ENCODE data around the gene LIX1. TPM values are rescaled to one million over a fixed set of nuclear protein-coding genes. Genes with fewer than 3 reads are reported as not detected.

Gene LIX1
- total RNA-seq, 1 donor from 2014 or later: not detected

DNA sequence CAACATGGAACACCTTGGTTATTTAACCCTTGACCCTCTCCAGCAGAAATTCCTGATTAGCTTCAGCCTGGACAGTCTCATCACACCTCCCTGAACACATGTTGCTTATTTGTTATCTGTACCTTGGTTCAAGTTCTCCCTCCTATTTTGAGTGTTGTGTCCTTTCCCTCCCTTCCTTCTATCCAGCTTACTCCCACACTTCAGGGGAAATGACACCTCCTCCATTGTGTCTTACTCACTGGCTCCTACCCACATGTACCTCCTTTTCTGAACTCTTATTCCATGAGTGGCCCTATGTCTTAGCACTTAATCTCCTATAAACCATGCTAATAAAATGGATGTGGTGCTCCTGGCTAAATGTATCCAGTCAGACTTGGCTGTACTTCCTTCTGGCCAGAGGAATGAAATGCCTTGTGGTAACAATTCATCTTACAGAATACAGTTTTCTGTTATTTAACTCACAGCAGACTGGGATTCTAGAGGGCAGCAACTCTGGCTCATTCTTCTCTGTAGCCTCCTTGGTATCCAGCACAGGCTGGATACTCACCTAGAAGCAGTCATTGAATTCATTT, 11.2 kb downstream of the LIX1 start:
- H3K27me3 Mint-ChIP-seq: no peaks in the 10 kb centered on the region
- no peak overlapping the region for H3K27ac Mint-ChIP-seq
- H3K4me3 Mint-ChIP-seq: no peak overlapping the region

DNA sequence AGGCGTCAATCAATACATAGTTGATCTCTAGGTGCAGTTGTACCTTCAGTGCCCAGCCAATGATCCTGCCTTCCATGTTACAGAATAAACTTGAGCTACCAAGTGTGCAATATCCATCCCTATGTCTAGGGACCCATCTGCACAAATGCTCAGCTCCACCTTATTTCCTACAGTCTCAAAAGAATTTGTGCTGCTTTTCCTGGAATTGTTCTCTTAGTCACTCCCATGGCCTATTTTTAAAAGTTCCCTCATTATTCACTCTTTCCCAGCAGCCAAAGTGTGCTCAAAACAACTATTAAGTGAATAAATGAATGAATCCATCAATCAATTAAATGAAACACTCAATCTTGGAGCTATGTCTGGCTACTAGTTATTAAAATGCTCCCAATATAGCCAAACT, 14.7 kb downstream of the LIX1 start:
- POLR2A ChIA-PET: no interaction called here
- peaks cover 4% of the 10 kb centered on the region for H3K36me3 Mint-ChIP-seq (ENCODE audit: low read depth)
- no peaks in the 10 kb centered on the region for H3K9me3 Mint-ChIP-seq
- no peak overlapping the region for H3K4me3 Mint-ChIP-seq
- no peaks in the 10 kb centered on the region for H3K27me3 Mint-ChIP-seq
- CTCF ChIA-PET: no interaction called here
- H3K4me1 Mint-ChIP-seq: peaks cover 7% of the 10 kb centered on the region
- TF ChIP-seq, protein P1, sequence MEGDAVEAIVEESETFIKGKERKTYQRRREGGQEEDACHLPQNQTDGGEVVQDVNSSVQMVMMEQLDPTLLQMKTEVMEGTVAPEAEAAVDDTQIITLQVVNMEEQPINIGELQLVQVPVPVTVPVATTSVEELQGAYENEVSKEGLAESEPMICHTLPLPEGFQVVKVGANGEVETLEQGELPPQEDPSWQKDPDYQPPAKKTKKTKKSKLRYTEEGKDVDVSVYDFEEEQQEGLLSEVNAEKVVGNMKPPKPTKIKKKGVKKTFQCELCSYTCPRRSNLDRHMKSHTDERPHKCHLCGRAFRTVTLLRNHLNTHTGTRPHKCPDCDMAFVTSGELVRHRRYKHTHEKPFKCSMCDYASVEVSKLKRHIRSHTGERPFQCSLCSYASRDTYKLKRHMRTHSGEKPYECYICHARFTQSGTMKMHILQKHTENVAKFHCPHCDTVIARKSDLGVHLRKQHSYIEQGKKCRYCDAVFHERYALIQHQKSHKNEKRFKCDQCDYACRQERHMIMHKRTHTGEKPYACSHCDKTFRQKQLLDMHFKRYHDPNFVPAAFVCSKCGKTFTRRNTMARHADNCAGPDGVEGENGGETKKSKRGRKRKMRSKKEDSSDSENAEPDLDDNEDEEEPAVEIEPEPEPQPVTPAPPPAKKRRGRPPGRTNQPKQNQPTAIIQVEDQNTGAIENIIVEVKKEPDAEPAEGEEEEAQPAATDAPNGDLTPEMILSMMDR (IDR thresholded peaks at IDR 0.05): no peak
- H3K27ac Mint-ChIP-seq: no peak overlapping the region
- ATAC-seq (ENCODE audit: low read depth) (no peak), DNase-seq (no peak)
- intact Hi-C loops (cut with micrococcal nuclease): no loop called here

More for the DNA sequence above, 11.2 kb downstream of the LIX1 start:
- Mint-ChIP-seq H3K36me3 (ENCODE audit: low read depth) (no peaks in the 10 kb centered on the region), H3K4me1 (peaks cover 12% of the 10 kb centered on the region), H3K9me3 (no peaks in the 10 kb centered on the region)
- POLR2A ChIA-PET: no interaction called here
- CTCF ChIA-PET: no interaction called here
- intact Hi-C loops (cut with micrococcal nuclease): no loop called here
- DNase-seq (no peak), ATAC-seq (ENCODE audit: low read depth) (no peak)
- TF ChIP-seq, protein P1 (IDR thresholded peaks at IDR 0.05): no peak

DNA sequence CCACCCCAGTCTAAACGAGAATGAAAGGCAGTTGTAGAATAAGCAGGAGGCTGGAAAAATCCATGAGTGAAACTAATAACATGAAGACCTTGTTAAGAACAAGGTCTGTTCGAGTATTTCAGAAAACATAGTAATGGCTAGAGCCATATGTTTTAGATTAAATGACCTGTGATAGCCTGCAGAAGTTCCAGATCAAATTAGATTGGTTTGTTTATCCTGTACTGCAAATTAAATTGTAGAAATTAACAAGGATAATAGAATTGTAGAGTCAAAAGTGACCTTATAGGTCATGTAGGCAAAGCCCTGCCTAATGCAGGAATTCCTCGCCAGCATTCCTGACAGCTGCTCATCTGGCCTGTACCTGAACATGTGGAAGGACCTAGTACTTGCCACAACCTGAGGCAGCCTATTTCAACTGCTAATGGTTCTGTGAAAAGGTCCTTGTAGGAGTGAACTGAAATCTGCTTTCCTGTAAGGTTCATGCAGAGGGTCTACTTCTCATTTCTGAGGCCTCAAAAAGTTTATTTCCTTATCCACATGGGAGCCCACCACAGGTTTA, 17.2 kb downstream of the LIX1 start:
- peaks cover 7% of the 10 kb centered on the region for H3K4me1 Mint-ChIP-seq
- H3K27me3 Mint-ChIP-seq: no peaks in the 10 kb centered on the region
- ATAC-seq (ENCODE audit: low read depth): no peak
- TF ChIP-seq, protein P1 (IDR thresholded peaks at IDR 0.05): no peak
- ChIA-PET CTCF (no interaction called here), POLR2A (no interaction called here)
- DNase-seq: no peak
- H3K9me3 Mint-ChIP-seq: no peaks in the 10 kb centered on the region
- intact Hi-C loops (cut with micrococcal nuclease): no loop called here
- H3K4me3 Mint-ChIP-seq: no peak overlapping the region
- peaks cover 5% of the 10 kb centered on the region for H3K36me3 Mint-ChIP-seq (ENCODE audit: low read depth)
- no peak overlapping the region for H3K27ac Mint-ChIP-seq

DNA sequence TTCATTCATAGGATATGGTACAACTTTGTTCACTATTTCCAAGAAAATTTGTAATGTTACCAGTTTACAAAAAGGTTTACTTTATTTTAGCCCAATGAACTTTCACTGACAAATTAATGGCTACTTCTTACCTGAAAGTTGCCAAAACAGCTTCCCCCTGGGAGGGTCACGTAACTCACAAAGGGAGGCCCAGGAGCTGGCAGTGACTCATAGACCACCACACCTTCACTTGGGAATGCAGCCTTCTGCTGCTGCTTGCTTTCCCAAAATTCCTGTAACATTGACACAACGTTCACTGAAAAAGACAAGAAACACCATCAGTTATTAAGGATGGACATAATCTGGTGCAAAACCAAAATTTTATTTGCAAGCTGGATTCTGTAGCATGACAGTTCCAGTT, 18.1 kb downstream of the LIX1 start:
- TF ChIP-seq, protein P1 (IDR thresholded peaks at IDR 0.05): no peak
- POLR2A ChIA-PET: no interaction called here
- H3K9me3 Mint-ChIP-seq: no peaks in the 10 kb centered on the region
- peaks cover 7% of the 10 kb centered on the region for H3K4me1 Mint-ChIP-seq
- H3K27me3 Mint-ChIP-seq: no peaks in the 10 kb centered on the region
- H3K27ac Mint-ChIP-seq: no peak overlapping the region
- ATAC-seq (ENCODE audit: low read depth) (no peak), DNase-seq (no peak)
- no peak overlapping the region for H3K4me3 Mint-ChIP-seq
- CTCF ChIA-PET: no interaction called here
- intact Hi-C loops (cut with micrococcal nuclease): no loop called here
- peaks cover 5% of the 10 kb centered on the region for H3K36me3 Mint-ChIP-seq (ENCODE audit: low read depth)

DNA sequence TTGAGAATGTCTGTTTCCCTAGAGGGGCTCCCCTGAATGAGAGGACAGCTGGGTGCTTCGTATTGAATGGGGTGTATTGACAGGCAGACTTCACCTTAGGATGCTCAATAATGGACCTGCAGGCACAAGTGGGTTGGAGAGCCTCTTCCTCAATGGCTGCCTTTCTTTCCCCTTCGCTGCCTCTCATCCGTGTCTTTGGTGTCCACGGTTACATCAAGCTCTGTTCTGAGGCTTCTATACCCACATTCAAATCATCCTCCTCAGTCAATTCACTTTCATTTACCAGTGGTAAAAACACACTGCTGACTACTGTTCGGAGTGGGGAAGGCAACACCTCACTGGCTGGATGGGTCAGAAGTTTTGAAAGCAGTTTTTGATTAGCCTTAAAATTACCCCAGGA, 20.6 kb downstream of the LIX1 start:
- no peak for DNase-seq
- ChIA-PET POLR2A (interaction anchor here (0.7 kb wide), 1 partner anchor 1432 kb away, joined by 8 read pairs; no protein-coding TSS in a partner anchor), CTCF (no interaction called here)
- ATAC-seq (ENCODE audit: low read depth): no peak
- intact Hi-C loops (cut with micrococcal nuclease): no loop called here
- no peaks in the 10 kb centered on the region for H3K27me3 Mint-ChIP-seq
- no peak overlapping the region for H3K27ac Mint-ChIP-seq
- H3K4me3 Mint-ChIP-seq: no peak overlapping the region
- peaks cover 5% of the 10 kb centered on the region for H3K36me3 Mint-ChIP-seq (ENCODE audit: low read depth)
- TF ChIP-seq, protein P1 (IDR thresholded peaks at IDR 0.05): no peak
- H3K4me1 Mint-ChIP-seq: peaks cover 8% of the 10 kb centered on the region
- no peaks in the 10 kb centered on the region for H3K9me3 Mint-ChIP-seq
